Endodermal cell (in vitro differentiated cells): ENCODE data around the gene TPSAB1. TPM values are rescaled to one million over a fixed set of nuclear protein-coding genes. Genes with fewer than 3 reads are reported as not detected.
"Not testable (repeated sequence)": the region's sequence is repeated elsewhere in the genome, so short reads cannot be mapped to it uniquely, and the experiment has no call there.

Source experiments
- DNase-seq: peaks from one replicate; pipeline ENCODE4 v3.0.0-alpha.2; 2017
- H3K27ac ChIP-seq: 2 replicates; pipeline ENCODE4 v1.5.1; 2013; ENCODE audit warnings: mild to moderate bottlenecking, low read depth, low read length, moderate library complexity
- H3K27me3 ChIP-seq: 2 replicates; pipeline ENCODE4 v1.6.1; 2013; ENCODE audit warnings: mild to moderate bottlenecking, low read length, moderate library complexity; ENCODE audit not compliant: insufficient read depth, control insufficient read depth, poor library complexity, severe bottlenecking
- H3K36me3 ChIP-seq: 2 replicates; pipeline ENCODE4 v1.7.0; 2013; ENCODE audit warnings: mild to moderate bottlenecking, low read length, moderate library complexity; ENCODE audit not compliant: control insufficient read depth, insufficient read depth
- H3K4me1 ChIP-seq: one replicate; pipeline ENCODE4 v1.7.0; 2013; ENCODE audit warnings: low read length; ENCODE audit not compliant: control insufficient read depth, insufficient read depth
- H3K4me3 ChIP-seq: 2 replicates; pipeline ENCODE4 v1.5.1; 2013; ENCODE audit warnings: mild to moderate bottlenecking, low read length, moderate library complexity
- H3K9ac ChIP-seq: 2 replicates; pipeline ENCODE4 v1.6.1; 2013; ENCODE audit warnings: mild to moderate bottlenecking, low read length, moderate library complexity; ENCODE audit not compliant: poor library complexity, severe bottlenecking; ENCODE audit errors: extremely low read depth
- H3K9me3 ChIP-seq: 2 replicates; pipeline ENCODE4 v1.6.1; 2013; ENCODE audit warnings: mild to moderate bottlenecking, low read length, moderate library complexity; ENCODE audit not compliant: control insufficient read depth
- H3K27ac Mint-ChIP-seq: 2 replicates; pipeline ENCODE4 v1.8.0; 2020; ENCODE audit warnings: mixed read lengths
- H3K27me3 Mint-ChIP-seq: 2 replicates; pipeline ENCODE4 v1.8.0; 2021; ENCODE audit warnings: mild to moderate bottlenecking, mixed read lengths; ENCODE audit not compliant: insufficient read depth
- H3K36me3 Mint-ChIP-seq: 2 replicates; pipeline ENCODE4 v1.8.0; 2020; ENCODE audit warnings: low read depth, mixed read lengths
- H3K4me1 Mint-ChIP-seq: 2 replicates; pipeline ENCODE4 v1.8.0; 2020; ENCODE audit warnings: mixed read lengths
- H3K4me3 Mint-ChIP-seq: 2 replicates; pipeline ENCODE4 v1.8.0; 2020; ENCODE audit warnings: mild to moderate bottlenecking, moderate library complexity, mixed read lengths
- H3K9me3 Mint-ChIP-seq: 2 replicates; pipeline ENCODE4 v1.8.0; 2020; ENCODE audit warnings: mild to moderate bottlenecking, mixed read lengths
- WGBS, 2 experiments: methylation state at CpG; one replicate each; pipeline versions ENCODE4 v1.1.5 to v1.1.7; 2013; ENCODE audit warnings: missing lambda C conversion rate in 2 of 2, mixed read lengths in 1 of 2; ENCODE audit not compliant: insufficient coverage in 1 of 2, insufficient read length in 1 of 2; 5-methylcytosine and 5-hydroxymethylcytosine counted together
- total RNA-seq, 2 donors: library from RNA; stranded (reverse); fragmentation: NEBNext Ultra II Directional in 1 of 2; extraction: Animal tissue kit (Norgen Biotek cat#: 25700) in 1 of 2; gene quantifications; 2 replicates in 1 of 2; 3 replicates in 1 of 2; pipeline ENCODE4 v1.2.1, GENCODE V29; 2021
- TF ChIP-seq, protein P1 (sequence below): fragments of 200-600 bp; sonication (generic); conservative IDR thresholded peaks from 2 replicates; pipeline ENCODE4 v1.5.0; 2021; ENCODE audit warnings: antibody characterized with exemption, mild to moderate bottlenecking

Gene TPSAB1
- total RNA-seq, 2 donors from 2014 or later = not detected

DNA sequence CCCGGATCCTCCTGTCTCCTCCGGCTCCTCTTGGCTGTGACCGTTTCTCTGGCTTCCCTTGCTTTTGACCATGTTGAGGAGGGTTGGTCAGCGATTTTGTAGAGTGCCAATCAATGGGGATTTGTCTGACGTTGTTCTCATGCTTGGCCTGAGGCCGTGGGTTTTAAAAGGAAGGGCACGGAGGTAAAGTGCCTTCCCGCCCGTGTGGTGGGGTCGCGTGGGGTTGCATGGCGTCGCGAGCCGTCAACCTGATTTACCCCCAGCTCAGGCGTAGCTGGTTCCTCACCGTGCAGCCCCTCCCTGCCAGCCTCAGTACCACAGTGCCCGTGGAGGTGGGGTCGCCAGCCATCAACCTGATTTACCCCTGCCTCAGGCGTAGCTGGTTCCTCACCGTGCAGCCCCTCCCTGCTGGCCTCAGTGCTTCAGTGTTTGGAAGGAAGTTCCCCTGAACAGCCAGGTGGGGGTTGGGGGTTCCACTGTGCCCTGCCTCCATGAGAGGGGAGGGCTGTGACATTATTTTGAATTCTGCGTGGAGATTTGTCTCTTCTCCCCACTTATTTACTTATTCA lies 5.0 kb downstream of the TPSAB1 start:
- Histone ChIP-seq H3K27me3 (peaks cover 32% of the 10 kb centered on the region), H3K27ac (no peak overlapping the region), H3K4me1 (no peaks in the 10 kb centered on the region), H3K9me3 (no peaks in the 10 kb centered on the region), H3K4me3 (no peak overlapping the region), H3K36me3 (no peaks in the 10 kb centered on the region), H3K9ac (no peak overlapping the region)
- Mint-ChIP-seq H3K4me1 (no peaks in the 10 kb centered on the region), H3K9me3 (no peaks in the 10 kb centered on the region), H3K27ac (no peak overlapping the region), H3K27me3 (peaks cover 26% of the 10 kb centered on the region), H3K4me3 (no peak overlapping the region), H3K36me3 (no peaks in the 10 kb centered on the region)
- TF ChIP-seq, protein P1, sequence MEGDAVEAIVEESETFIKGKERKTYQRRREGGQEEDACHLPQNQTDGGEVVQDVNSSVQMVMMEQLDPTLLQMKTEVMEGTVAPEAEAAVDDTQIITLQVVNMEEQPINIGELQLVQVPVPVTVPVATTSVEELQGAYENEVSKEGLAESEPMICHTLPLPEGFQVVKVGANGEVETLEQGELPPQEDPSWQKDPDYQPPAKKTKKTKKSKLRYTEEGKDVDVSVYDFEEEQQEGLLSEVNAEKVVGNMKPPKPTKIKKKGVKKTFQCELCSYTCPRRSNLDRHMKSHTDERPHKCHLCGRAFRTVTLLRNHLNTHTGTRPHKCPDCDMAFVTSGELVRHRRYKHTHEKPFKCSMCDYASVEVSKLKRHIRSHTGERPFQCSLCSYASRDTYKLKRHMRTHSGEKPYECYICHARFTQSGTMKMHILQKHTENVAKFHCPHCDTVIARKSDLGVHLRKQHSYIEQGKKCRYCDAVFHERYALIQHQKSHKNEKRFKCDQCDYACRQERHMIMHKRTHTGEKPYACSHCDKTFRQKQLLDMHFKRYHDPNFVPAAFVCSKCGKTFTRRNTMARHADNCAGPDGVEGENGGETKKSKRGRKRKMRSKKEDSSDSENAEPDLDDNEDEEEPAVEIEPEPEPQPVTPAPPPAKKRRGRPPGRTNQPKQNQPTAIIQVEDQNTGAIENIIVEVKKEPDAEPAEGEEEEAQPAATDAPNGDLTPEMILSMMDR = no peak
- no peak for DNase-seq
- 76 to 85% methylated on average over 19 to 22 of the region's 22 CpGs for WGBS, 2 experiments

DNA sequence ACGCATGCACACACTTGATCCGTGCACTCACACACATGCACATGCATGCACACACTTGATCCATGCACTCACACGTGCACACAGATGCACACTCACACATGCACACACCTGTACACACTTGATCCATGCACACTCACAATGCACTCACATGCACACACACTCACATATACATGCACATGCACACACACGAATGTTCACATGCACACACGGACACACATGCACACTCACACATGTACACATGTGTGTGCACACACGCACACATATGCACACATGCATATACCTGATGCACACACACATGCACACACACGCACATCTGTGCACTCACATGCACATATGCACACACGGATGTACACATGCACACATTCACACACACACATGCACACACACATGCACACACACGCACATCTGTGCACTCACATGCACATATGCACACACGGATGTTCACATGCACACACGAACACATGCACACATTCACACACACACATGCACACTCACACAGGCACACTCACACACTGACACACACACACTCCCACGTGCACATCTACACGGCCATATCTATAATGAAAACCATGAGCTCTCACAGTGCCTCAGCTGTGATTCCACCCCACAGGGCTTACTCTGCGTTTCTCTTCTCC lies 7.5 kb downstream of the TPSAB1 start:
- H3K27ac Mint-ChIP-seq, H3K9me3 Mint-ChIP-seq, H3K36me3 ChIP-seq, DNase-seq, H3K4me3 ChIP-seq, H3K36me3 Mint-ChIP-seq, H3K27ac ChIP-seq, H3K4me3 Mint-ChIP-seq, H3K9ac ChIP-seq, H3K9me3 ChIP-seq, H3K4me1 ChIP-seq, H3K4me1 Mint-ChIP-seq: not testable (repeated sequence)
- 89 to 91% methylated on average over 9 to 13 of the region's 14 CpGs for WGBS, 2 experiments
- peaks cover 32% of the 10 kb centered on the region for H3K27me3 Mint-ChIP-seq
- peaks cover 32% of the 10 kb centered on the region for H3K27me3 ChIP-seq

DNA sequence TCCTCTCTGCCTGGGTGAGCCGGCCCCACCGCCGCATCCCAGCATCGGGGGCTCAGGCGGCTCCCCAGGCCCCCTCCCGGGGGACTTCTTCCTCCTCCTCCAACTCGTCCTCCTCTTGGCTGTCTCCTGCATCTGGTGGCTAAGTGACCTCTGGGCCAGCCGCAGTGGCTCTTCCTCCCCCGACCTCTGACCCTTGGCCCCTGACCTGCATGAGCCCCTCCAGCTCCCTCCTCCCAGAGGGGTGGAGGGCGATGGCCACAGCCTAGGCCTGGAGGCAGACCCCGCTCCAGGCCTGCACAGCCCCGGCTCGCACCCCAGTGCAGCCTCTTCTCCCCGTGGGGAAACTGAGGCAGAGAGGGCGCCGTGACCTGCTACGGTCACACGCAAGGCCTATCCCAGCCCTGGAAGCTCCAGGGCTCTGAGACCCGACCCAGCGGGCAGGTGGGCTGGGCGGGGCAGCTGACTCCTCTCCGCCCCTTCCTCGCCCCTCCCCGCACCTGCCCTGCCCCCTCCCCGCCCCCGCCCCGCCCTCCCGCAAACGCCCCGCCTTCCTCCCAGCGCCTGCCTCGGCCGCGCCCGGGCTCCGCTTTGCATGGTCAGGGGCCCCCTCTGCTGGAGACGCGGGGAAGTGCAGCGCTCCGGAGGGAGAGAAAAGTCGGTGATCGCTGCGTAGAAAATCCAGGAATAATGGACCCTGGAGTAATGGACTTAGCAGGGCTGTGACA lies 8.7 kb downstream of the TPSAB1 start:
- not testable (repeated sequence) for H3K9me3 Mint-ChIP-seq, H3K27ac Mint-ChIP-seq, H3K4me1 ChIP-seq, H3K9me3 ChIP-seq, H3K27ac ChIP-seq, H3K4me3 ChIP-seq, DNase-seq, H3K36me3 Mint-ChIP-seq, H3K9ac ChIP-seq, H3K36me3 ChIP-seq, H3K4me3 Mint-ChIP-seq, H3K4me1 Mint-ChIP-seq
- H3K27me3 ChIP-seq = peaks cover 32% of the 10 kb centered on the region
- H3K27me3 Mint-ChIP-seq = peaks cover 30% of the 10 kb centered on the region
- WGBS, 2 experiments = no CpG with 5 or more reads among the region's 43 CpGs

DNA sequence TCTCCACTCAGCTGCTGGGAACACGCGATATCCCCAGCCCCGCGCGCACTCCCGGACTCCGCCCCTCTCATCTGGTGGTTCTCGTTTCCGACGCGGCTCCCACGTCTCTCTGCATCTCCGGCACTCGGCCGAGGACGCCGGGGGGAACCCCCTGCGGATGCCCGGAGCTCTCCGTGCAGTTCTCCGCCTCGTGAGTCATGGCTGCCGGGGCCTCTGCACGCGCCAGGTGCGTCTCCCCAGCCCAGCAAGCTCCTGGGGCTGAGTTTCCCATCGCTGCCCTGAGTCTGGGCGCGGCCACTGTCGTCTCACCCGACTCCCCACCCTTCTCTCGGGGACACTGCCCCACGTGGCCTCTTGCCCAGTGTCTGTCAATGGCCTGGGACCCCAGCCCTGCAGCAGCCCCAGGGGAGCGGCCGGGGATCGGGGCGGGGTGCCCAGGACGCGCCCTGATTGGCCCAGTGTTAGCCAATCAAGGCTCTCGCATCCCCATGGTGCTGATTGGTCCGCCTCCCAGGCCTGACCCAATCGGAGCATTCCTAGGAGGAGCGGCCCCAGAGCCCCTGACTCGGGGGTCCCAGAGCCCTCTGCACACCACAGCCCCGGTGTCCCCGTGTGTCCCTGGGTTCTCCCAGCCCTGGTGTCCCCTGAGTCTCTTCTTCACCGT lies 13.3 kb downstream of the TPSAB1 start:
- H3K27ac Mint-ChIP-seq, H3K4me3 Mint-ChIP-seq, H3K9ac ChIP-seq, H3K4me1 Mint-ChIP-seq, H3K27ac ChIP-seq, DNase-seq, H3K4me1 ChIP-seq, H3K27me3 Mint-ChIP-seq, H3K36me3 ChIP-seq, H3K9me3 Mint-ChIP-seq, H3K36me3 Mint-ChIP-seq, H3K4me3 ChIP-seq, H3K27me3 ChIP-seq, H3K9me3 ChIP-seq: not testable (repeated sequence)
- WGBS, 2 experiments = no CpG with 5 or more reads among the region's 47 CpGs

DNA sequence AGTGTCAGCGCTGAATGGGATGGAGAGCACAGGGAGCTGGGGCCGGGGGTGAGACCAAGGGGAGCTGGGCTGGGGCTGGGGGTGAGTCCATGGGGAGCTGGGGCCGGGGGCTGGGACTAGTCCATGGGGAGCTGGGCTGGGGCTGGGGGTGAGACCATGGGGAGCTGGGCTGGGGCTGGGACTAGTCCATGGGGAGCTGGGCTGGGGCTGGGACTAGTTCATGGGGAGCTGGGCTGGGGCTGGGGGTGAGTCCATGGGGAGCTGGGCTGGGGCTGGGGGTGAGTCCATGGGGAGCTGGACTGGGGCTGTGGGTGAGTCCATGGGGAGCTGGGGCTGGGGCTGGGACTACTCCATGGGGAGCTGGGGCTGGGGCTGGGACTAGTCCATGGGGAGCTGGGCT lies 14.3 kb downstream of the TPSAB1 start:
- H3K27me3 Mint-ChIP-seq = peaks cover 11% of the 10 kb centered on the region
- not testable (repeated sequence) for H3K4me3 ChIP-seq, H3K4me1 Mint-ChIP-seq, H3K27ac ChIP-seq, H3K4me1 ChIP-seq, H3K27ac Mint-ChIP-seq, H3K9me3 Mint-ChIP-seq, H3K36me3 ChIP-seq, H3K9ac ChIP-seq, DNase-seq, H3K36me3 Mint-ChIP-seq, H3K4me3 Mint-ChIP-seq, H3K9me3 ChIP-seq
- 100% methylated on average over 2 of the region's 3 CpGs; no CpG with 5 or more reads in 1 of the 2 experiments for WGBS, 2 experiments
- peaks cover 12% of the 10 kb centered on the region for H3K27me3 ChIP-seq
